Measurements from ENCODE around the gene CDK10. TPM values are rescaled to one million over a fixed set of nuclear protein-coding genes. Genes with fewer than 3 reads are reported as not detected.

CDK10 gene
- total RNA-seq, 1 donor from 2014 or later: 26.7 TPM

DNA sequence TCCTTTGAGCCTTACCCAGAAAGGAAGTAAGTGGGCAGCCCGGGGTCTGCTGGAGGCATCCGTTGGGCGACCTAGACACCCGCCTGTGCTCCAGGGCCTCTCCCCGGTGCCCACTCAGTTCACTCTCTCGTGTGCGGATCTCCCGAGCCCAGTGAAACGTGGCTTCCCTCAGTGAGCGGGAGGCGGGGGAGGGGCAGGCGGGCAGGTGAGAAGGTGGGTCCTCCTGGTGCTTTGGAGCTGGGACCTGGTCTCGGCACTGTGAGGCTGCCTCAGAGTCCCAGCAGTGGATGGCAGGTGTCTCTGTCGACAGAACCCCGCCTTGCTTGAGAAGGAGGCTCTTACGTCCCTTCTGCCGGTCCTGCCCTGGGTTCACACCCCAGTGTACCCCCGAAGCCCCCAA is 42.8 kb downstream of the CDK10 start:
- no peak for TF ChIP-seq CTCF (IDR thresholded peaks at IDR 0.05; ENCODE audit: borderline replicate concordance)
- H3K4me1 ChIP-seq: peaks cover 14% of the 10 kb centered on the region
- DNase-seq: no peak
- H3K27ac ChIP-seq (replicated peaks): no peak overlapping the region
- H3K9me3 ChIP-seq (replicated peaks): no peaks in the 10 kb centered on the region
- H3K27me3 ChIP-seq (ENCODE audit: low read depth): no peaks in the 10 kb centered on the region
- peaks cover 82% of the 10 kb centered on the region for H3K36me3 ChIP-seq
- intact Hi-C loops (cut with micrococcal nuclease): no loop called here
- no peak overlapping the region for H3K4me3 ChIP-seq

GRCh38 chr16:89729863-89730593 is 43.5 kb downstream of the CDK10 start:
- intact Hi-C loops (cut with micrococcal nuclease): no loop called here
- no peak overlapping the region for H3K4me3 ChIP-seq
- H3K9me3 ChIP-seq (replicated peaks): no peaks in the 10 kb centered on the region
- H3K36me3 ChIP-seq: peaks cover 84% of the 10 kb centered on the region
- no peak overlapping the region for H3K27ac ChIP-seq (replicated peaks)
- DNase-seq: no peak
- H3K27me3 ChIP-seq (ENCODE audit: low read depth): no peaks in the 10 kb centered on the region
- H3K4me1 ChIP-seq: peaks cover 7% of the 10 kb centered on the region
- TF ChIP-seq CTCF (IDR thresholded peaks at IDR 0.05; ENCODE audit: borderline replicate concordance): no peak

- H3K4me1 ChIP-seq: peaks cover 5% of the 10 kb centered on the region
- no peak for DNase-seq
- no peaks in the 10 kb centered on the region for H3K27me3 ChIP-seq (ENCODE audit: low read depth)
- H3K36me3 ChIP-seq: peaks cover 91% of the 10 kb centered on the region
- no peaks in the 10 kb centered on the region for H3K9me3 ChIP-seq (replicated peaks)
- no peak for TF ChIP-seq CTCF (IDR thresholded peaks at IDR 0.05; ENCODE audit: borderline replicate concordance)
- intact Hi-C loops (cut with micrococcal nuclease): no loop called here
- H3K4me3 ChIP-seq: no peak overlapping the region
- no peak overlapping the region for H3K27ac ChIP-seq (replicated peaks)
Observed at GRCh38 chr16:89730610-89731234, 44.2 kb downstream of the CDK10 start.

DNA sequence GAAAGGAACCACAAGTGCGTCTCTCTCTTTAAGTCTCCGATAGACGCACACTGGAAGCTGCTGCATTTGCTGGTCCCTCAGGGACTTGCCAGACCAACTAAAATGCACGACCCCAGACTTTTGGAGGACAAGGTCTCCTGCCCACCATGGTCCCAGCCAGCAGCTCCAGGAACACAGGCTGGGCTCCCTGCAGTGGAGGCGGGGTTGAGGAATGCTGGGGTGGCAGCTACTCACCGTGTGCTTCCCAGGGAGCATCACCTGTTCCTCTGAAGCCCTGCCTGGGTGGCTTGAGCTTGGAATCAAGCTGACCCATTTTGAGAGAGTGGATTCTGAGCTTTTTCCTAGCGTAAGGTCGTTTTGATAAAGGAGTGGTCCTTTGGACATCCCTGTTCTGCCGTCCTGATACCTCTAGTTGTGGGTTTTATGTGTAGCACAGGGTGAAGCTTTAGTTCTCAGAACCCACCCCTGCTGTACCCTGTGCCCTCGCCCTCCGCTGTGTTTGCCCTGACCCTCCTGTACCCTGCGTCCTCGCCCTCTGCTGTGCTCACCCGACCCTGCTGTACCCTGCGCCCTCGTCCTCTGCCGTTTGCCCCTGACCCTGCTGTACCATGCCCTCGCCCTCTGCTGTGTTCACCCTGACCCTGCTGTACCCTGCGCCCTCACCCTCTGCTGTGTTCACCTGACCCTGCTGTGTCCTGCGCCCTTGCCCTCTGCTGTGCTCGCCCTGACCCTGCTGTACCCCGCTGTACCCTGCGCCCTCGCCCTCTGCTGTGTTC is 45.8 kb downstream of the CDK10 start:
- Histone ChIP-seq H3K36me3 (peaks cover 91% of the 10 kb centered on the region), H3K9me3 (replicated peaks) (no peaks in the 10 kb centered on the region), H3K4me1 (peaks cover 5% of the 10 kb centered on the region), H3K27ac (replicated peaks) (no peak overlapping the region), H3K4me3 (no peak overlapping the region), H3K27me3 (ENCODE audit: low read depth) (no peaks in the 10 kb centered on the region)
- no peak for DNase-seq
- intact Hi-C loops (cut with micrococcal nuclease): no loop called here
- no peak for TF ChIP-seq CTCF (IDR thresholded peaks at IDR 0.05; ENCODE audit: borderline replicate concordance)

GRCh38 chr16:89732918-89733242 is 46.4 kb downstream of the CDK10 start:
- no peak overlapping the region for H3K27ac ChIP-seq (replicated peaks)
- no peak for TF ChIP-seq CTCF (IDR thresholded peaks at IDR 0.05; ENCODE audit: borderline replicate concordance)

More at GRCh38 chr16:89732918-89733242, 46.4 kb downstream of the CDK10 start:
- peaks cover 91% of the 10 kb centered on the region for H3K36me3 ChIP-seq
- no peaks in the 10 kb centered on the region for H3K27me3 ChIP-seq (ENCODE audit: low read depth)
- intact Hi-C loops (cut with micrococcal nuclease): no loop called here
- H3K4me3 ChIP-seq: no peak overlapping the region
- H3K9me3 ChIP-seq (replicated peaks): no peaks in the 10 kb centered on the region
- no peak for DNase-seq
- H3K4me1 ChIP-seq: peaks cover 5% of the 10 kb centered on the region
